ENCODE data around the gene FGF22.

- TF ChIP-seq CTCF (IDR thresholded peaks at IDR 0.05; ENCODE audit: low read depth, low read length, missing input control) (no peak), SP1 (IDR thresholded peaks at IDR 0.05) (no peak)
Observed at GRCh38 chr19:607301-608154, 32.2 kb upstream of the FGF22 start.

Data from liver (tissue), 3 donors.